Fibroblast of lung (primary cell): ENCODE data around the gene POU2F1. TPM values are rescaled to one million over a fixed set of nuclear protein-coding genes. Genes with fewer than 3 reads are reported as not detected.

Experiments
- DNase-seq, 2 donors: peaks; one replicate each; pipeline versions ENCODE4 v3.0.0 to v3.0.0-alpha.2; 2010; ENCODE audit warnings: low read depth in 2 of 2
- H2AFZ ChIP-seq: 2 replicates; pipeline ENCODE4 v1.5.1; 2012; ENCODE audit warnings: low read length, control low read depth, inconsistent platforms
- H3K27ac ChIP-seq: 2 replicates; pipeline ENCODE4 v1.5.1; 2011; ENCODE audit warnings: low read length, control low read depth; ENCODE audit not compliant: insufficient read depth
- H3K27me3 ChIP-seq: 2 replicates; pipeline ENCODE4 v1.5.1; 2011; ENCODE audit warnings: mild to moderate bottlenecking, low read length; ENCODE audit not compliant: control insufficient read depth, insufficient read depth
- H3K36me3 ChIP-seq: 2 replicates; pipeline ENCODE4 v1.5.1; 2011; ENCODE audit warnings: low read length; ENCODE audit not compliant: control insufficient read depth, insufficient read depth
- H3K4me1 ChIP-seq: 2 replicates; pipeline ENCODE4 v1.5.1; 2011; ENCODE audit warnings: low read length; ENCODE audit not compliant: control insufficient read depth, insufficient read depth; ENCODE audit errors: extremely low read depth
- H3K4me2 ChIP-seq: 2 replicates; pipeline ENCODE4 v1.5.1; 2011; ENCODE audit warnings: low read length, control low read depth; ENCODE audit not compliant: insufficient read depth; ENCODE audit errors: extremely low read depth
- H3K4me3 ChIP-seq, 4 experiments: fragments of 200-600 bp in 1 of 4; sonication (generic) in 1 of 4; replicated peaks in 1 of 4; 2 replicates each; pipeline ENCODE4 v1.5.1; 2011 to 2016; ENCODE audit warnings: low read length in 4 of 4, low read depth in 3 of 4, mild to moderate bottlenecking in 3 of 4, control low read depth in 2 of 4, inconsistent platforms in 1 of 4, mixed read lengths in 1 of 4; ENCODE audit not compliant: insufficient read depth in 1 of 4; ENCODE audit errors: control extremely low read depth in 1 of 4
- H3K79me2 ChIP-seq: 2 replicates; pipeline ENCODE4 v1.5.1; 2012; ENCODE audit warnings: mild to moderate bottlenecking, low read length, inconsistent platforms; ENCODE audit not compliant: control insufficient read depth, insufficient read depth
- H3K9ac ChIP-seq: 2 replicates; pipeline ENCODE4 v1.5.1; 2011; ENCODE audit warnings: mild to moderate bottlenecking, low read length, control low read depth; ENCODE audit not compliant: insufficient read depth
- H3K9me3 ChIP-seq: 2 replicates; pipeline ENCODE4 v1.5.1; 2012; ENCODE audit warnings: low read depth, low read length; ENCODE audit not compliant: control insufficient read depth, insufficient read depth
- H4K20me1 ChIP-seq: 2 replicates; pipeline ENCODE4 v1.5.1; 2011; ENCODE audit warnings: low read length; ENCODE audit not compliant: control insufficient read depth, insufficient read depth; ENCODE audit errors: extremely low read depth
- CTCF ChIP-seq, 2 donors: IDR thresholded peaks in 1 of 2; conservative IDR thresholded peaks in 1 of 2; 1 replicate in 1 of 2; 2 replicates in 1 of 2; pipeline ENCODE4 v1.5.1; 2011 to 2012; ENCODE audit warnings: low read length in 2 of 2, control low read depth in 1 of 2, inconsistent platforms in 1 of 2, low read depth in 1 of 2, mild to moderate bottlenecking in 1 of 2
- EZH2 ChIP-seq: IDR thresholded peaks from 2 replicates; pipeline ENCODE4 v1.5.1; 2012; ENCODE audit warnings: low read length, control low read depth, mild to moderate bottlenecking; ENCODE audit errors: missing control alignments
- polyA plus RNA-seq, 2 donors: library from polyadenylated mRNA; depleted of rRNA in 1 of 2; stranded (reverse) in 1 of 2; unstranded in 1 of 2; fragments of >200 nt; gene quantifications; 2 replicates each; pipeline ENCODE4 v1.2.1, GENCODE V29; 2011 to 2012; ENCODE audit warnings: missing spikeins in 1 of 2
- total RNA-seq: library from RNA; depleted of rRNA; stranded (reverse); fragments of >200 nt; gene quantifications from 2 replicates; pipeline ENCODE4 v1.2.1, GENCODE V29; 2014

Gene POU2F1
- total and polyA plus RNA-seq, 2 donors (not counting 1 experiment from before 2014, with no cell fraction given), result 3.5 to 4.3 TPM

GRCh38 chr1:167305706-167306277 lies 85.1 kb downstream of the POU2F1 start:
- no peak for TF ChIP-seq EZH2
- TF ChIP-seq CTCF (conservative IDR thresholded peaks at IDR 0.05 in 1 of 2, IDR thresholded peaks at IDR 0.05 in 1 of 2; ENCODE audit: low read depth in 1 of 2, low read length in 2 of 2), result no peak
- DNase-seq, result no peak
- no peaks in the 10 kb centered on the region for H3K4me1 ChIP-seq

GRCh38 chr1:167310732-167311131 lies 90.0 kb downstream of the POU2F1 start:
- no peak overlapping the region for H3K9ac ChIP-seq
- H3K4me3 ChIP-seq, result no peak overlapping the region
- DNase-seq, result no peak
- no peaks in the 10 kb centered on the region for H3K36me3 ChIP-seq
- H3K79me2 ChIP-seq, result no peaks in the 10 kb centered on the region
- H3K9me3 ChIP-seq, result no peaks in the 10 kb centered on the region
- no peak overlapping the region for H3K27ac ChIP-seq
- H3K27me3 ChIP-seq, result no peaks in the 10 kb centered on the region
- H3K4me1 ChIP-seq, result no peaks in the 10 kb centered on the region
- no peaks in the 10 kb centered on the region for H4K20me1 ChIP-seq
- H2AFZ ChIP-seq, result no peak overlapping the region
- no peak for TF ChIP-seq EZH2
- no peak for TF ChIP-seq CTCF (conservative IDR thresholded peaks at IDR 0.05 in 1 of 2, IDR thresholded peaks at IDR 0.05 in 1 of 2; ENCODE audit: low read depth in 1 of 2, low read length in 2 of 2)
- no peak overlapping the region for H3K4me2 ChIP-seq

More at GRCh38 chr1:167305706-167306277, 85.1 kb downstream of the POU2F1 start:
- H3K4me3 ChIP-seq, result no peak overlapping the region
- no peaks in the 10 kb centered on the region for H3K36me3 ChIP-seq
- H2AFZ ChIP-seq, result no peak overlapping the region
- no peaks in the 10 kb centered on the region for H3K27me3 ChIP-seq
- no peaks in the 10 kb centered on the region for H4K20me1 ChIP-seq
- H3K9ac ChIP-seq, result no peak overlapping the region
- no peaks in the 10 kb centered on the region for H3K79me2 ChIP-seq
- H3K9me3 ChIP-seq, result no peaks in the 10 kb centered on the region
- H3K27ac ChIP-seq, result no peak overlapping the region
- no peak overlapping the region for H3K4me2 ChIP-seq

GRCh38 chr1:167312871-167313270 lies 92.2 kb downstream of the POU2F1 start:
- DNase-seq, result no peak
- Histone ChIP-seq H3K4me1 (no peaks in the 10 kb centered on the region), H2AFZ (no peak overlapping the region), H3K27me3 (no peaks in the 10 kb centered on the region), H3K4me3 (no peak overlapping the region), H3K9me3 (no peaks in the 10 kb centered on the region), H4K20me1 (no peaks in the 10 kb centered on the region), H3K4me2 (no peak overlapping the region), H3K36me3 (no peaks in the 10 kb centered on the region), H3K27ac (no peak overlapping the region), H3K9ac (no peak overlapping the region), H3K79me2 (no peaks in the 10 kb centered on the region)
- TF ChIP-seq EZH2 (no peak), CTCF (conservative IDR thresholded peaks at IDR 0.05 in 1 of 2, IDR thresholded peaks at IDR 0.05 in 1 of 2; ENCODE audit: low read depth in 1 of 2, low read length in 2 of 2) (no peak)
